Measurements from ENCODE around the gene TOP3B.

The TOP3B gene

GRCh38 chr22:22013559-22014284 lies 31.1 kb upstream of the TOP3B start:
- CTCF ChIA-PET: no interaction called here
- no peak for TF ChIP-seq CTCF (IDR thresholded peaks at IDR 0.05; ENCODE audit: control extremely low read depth, extremely low read depth, low read depth, missing control alignments)
- DNase-seq (ENCODE audit: extremely low spot score): no peak
- POLR2A ChIA-PET: no interaction called here

- TF ChIP-seq CTCF (IDR thresholded peaks at IDR 0.05; ENCODE audit: control extremely low read depth, extremely low read depth, low read depth, missing control alignments): no peak
- no peak for DNase-seq (ENCODE audit: extremely low spot score)
- CTCF ChIA-PET: no interaction called here
- POLR2A ChIA-PET: no interaction called here
Observed at GRCh38 chr22:22011964-22012363, 29.4 kb upstream of the TOP3B start.

- CTCF ChIA-PET: interaction anchor here (1.0 to 1.9 kb wide), 4 partner anchors 8 to 38 kb away, joined by 3 to 5 read pairs (median 4); no protein-coding TSS in a partner anchor
- no peak for TF ChIP-seq CTCF (IDR thresholded peaks at IDR 0.05; ENCODE audit: control extremely low read depth, extremely low read depth, low read depth, missing control alignments)
- POLR2A ChIA-PET: interaction anchor here (0.6 kb wide), 1 partner anchor 33 kb away, joined by 5 read pairs; no protein-coding TSS in a partner anchor
- no peak for DNase-seq (ENCODE audit: extremely low spot score)
Observed at GRCh38 chr22:22010358-22010757, 27.8 kb upstream of the TOP3B start.

GRCh38 chr22:22009661-22010060 lies 27.1 kb upstream of the TOP3B start:
- ChIA-PET CTCF (interaction anchor here (1.9 kb wide), 1 partner anchor 38 kb away, joined by 5 read pairs; no protein-coding TSS in a partner anchor), POLR2A (no interaction called here)
- no peak for DNase-seq (ENCODE audit: extremely low spot score)
- TF ChIP-seq CTCF (IDR thresholded peaks at IDR 0.05; ENCODE audit: control extremely low read depth, extremely low read depth, low read depth, missing control alignments): no peak

GRCh38 chr22:22006596-22006990 lies 24.0 kb upstream of the TOP3B start:
- ChIA-PET POLR2A (no interaction called here), CTCF (interaction anchor here (0.8 to 3.0 kb wide), 5 partner anchors 13 to 150 kb away, joined by 3 to 7 read pairs (median 3); partner anchors contain the start of genes PPM1F and TOP3B)
- no peak for TF ChIP-seq CTCF (IDR thresholded peaks at IDR 0.05; ENCODE audit: control extremely low read depth, extremely low read depth, low read depth, missing control alignments)
- no peak for DNase-seq (ENCODE audit: extremely low spot score)

- ChIA-PET CTCF (interaction anchor here (0.8 to 3.0 kb wide), 5 partner anchors 12 to 151 kb away, joined by 3 to 7 read pairs (median 3); partner anchors contain the start of genes PPM1F and TOP3B), POLR2A (no interaction called here)
- TF ChIP-seq CTCF (IDR thresholded peaks at IDR 0.05; ENCODE audit: control extremely low read depth, extremely low read depth, low read depth, missing control alignments): no peak
- no peak for DNase-seq (ENCODE audit: extremely low spot score)
Observed at GRCh38 chr22:22005945-22006595, 23.5 kb upstream of the TOP3B start.

All from GM10248 (cell line).